Activated T-helper 17 cell treated with anti-CD3 and anti-CD28 coated beads, Interleukin-2, amount 50 U/mL, for 72 hours (primary cell): Measurements from ENCODE around the gene EDEM3. TPM values are rescaled to one million over a fixed set of nuclear protein-coding genes. Genes with fewer than 3 reads are reported as not detected.
"Not testable (repeated sequence)": the region's sequence is repeated elsewhere in the genome, so short reads cannot be mapped to it uniquely, and the experiment has no call there.

ENCODE experiments used
- ATAC-seq: fragments of 150-1000 bp; cut with Tn5 transposase; replicated peaks from 2 replicates; pipeline ENCODE4 v1.10.0; 2021; ENCODE audit warnings: mild to moderate bottlenecking, moderate library complexity
- H3K27ac Mint-ChIP-seq: one replicate; pipeline ENCODE4 v1.8.0; 2022; ENCODE audit warnings: mixed read lengths
- H3K27me3 Mint-ChIP-seq: one replicate; pipeline ENCODE4 v1.8.0; 2022; ENCODE audit warnings: mixed read lengths
- H3K36me3 Mint-ChIP-seq: one replicate; pipeline ENCODE4 v1.8.0; 2022; ENCODE audit warnings: low read depth, mild to moderate bottlenecking, mixed read lengths
- H3K4me1 Mint-ChIP-seq: one replicate; pipeline ENCODE4 v1.8.0; 2022; ENCODE audit warnings: mixed read lengths
- H3K4me3 Mint-ChIP-seq: one replicate; pipeline ENCODE4 v1.8.0; 2022; ENCODE audit warnings: mild to moderate bottlenecking, mixed read lengths
- H3K9me3 Mint-ChIP-seq: one replicate; pipeline ENCODE4 v1.8.0; 2022; ENCODE audit warnings: mixed read lengths
- total RNA-seq, 2 donors: library from RNA; stranded (reverse); gene quantifications; one replicate each; pipeline ENCODE4 v1.2.3, GENCODE V29; 2022

The EDEM3 gene
- total RNA-seq, 2 donors from 2014 or later, result 11.7 to 20.4 TPM

DNA sequence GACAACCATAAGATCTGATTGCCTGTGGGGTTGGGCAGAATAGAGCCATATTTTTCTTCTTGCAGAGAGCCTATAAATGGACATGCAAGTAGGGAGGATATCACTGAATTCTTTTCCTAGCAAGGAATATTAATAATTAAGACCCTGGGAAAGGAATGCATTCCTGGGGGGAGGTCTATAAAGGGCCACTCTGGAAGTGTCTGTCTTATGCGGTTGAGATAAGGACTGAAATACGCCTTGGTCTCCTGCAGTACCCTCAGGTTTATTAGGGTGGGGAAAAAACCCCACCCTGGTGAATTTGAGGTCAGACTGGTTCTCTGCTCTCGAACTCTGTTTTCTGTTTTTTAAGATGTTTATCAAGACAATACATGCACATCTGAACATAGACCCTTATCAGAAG, 29.1 kb upstream of the EDEM3 start:
- peaks cover 18% of the 10 kb centered on the region for H3K9me3 Mint-ChIP-seq
- not testable (repeated sequence) for H3K27me3 Mint-ChIP-seq, H3K36me3 Mint-ChIP-seq, H3K27ac Mint-ChIP-seq, ATAC-seq, H3K4me3 Mint-ChIP-seq, H3K4me1 Mint-ChIP-seq

DNA sequence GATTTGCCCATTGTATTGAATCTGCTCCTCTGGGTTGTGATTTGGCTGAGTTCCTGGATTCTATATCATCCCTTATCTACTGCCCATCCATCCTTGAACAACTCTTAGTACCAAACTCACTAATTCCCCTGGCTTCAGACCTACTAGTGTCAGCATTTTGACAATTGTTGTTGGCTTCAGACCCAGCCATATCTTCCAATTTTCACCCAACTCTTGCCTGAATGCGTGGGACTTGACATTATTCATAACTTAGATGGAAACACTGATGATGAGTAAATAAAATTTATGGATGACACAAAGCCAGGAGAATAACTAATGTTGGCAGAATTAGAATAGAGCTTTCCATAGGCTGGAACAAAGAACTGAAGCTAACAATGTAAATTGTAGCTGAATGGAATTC, 27.3 kb upstream of the EDEM3 start:
- Mint-ChIP-seq H3K27ac (no peak overlapping the region), H3K9me3 (peaks cover 18% of the 10 kb centered on the region), H3K36me3 (no peaks in the 10 kb centered on the region), H3K27me3 (no peaks in the 10 kb centered on the region), H3K4me1 (no peaks in the 10 kb centered on the region), H3K4me3 (no peak overlapping the region)
- no peak for ATAC-seq

DNA sequence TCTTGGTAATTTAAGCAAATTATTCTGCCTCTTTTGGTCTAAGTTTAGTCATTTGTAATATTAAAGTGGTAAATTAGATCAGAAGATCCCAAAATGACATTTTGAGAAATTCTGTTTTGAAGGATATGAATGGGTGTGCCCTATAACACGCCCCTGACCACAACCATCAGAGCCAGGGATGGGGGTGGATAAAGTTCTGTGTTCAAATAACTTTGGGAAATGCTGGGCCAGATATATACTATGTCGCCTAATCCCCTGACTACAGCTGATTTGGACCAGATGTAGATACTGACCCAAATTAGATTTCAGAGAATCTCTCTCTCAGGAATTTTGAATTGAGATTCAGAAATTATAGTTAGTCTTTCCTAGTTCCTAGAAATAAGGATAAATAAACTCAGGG, 21.2 kb upstream of the EDEM3 start:
- no peak for ATAC-seq
- no peaks in the 10 kb centered on the region for H3K27me3 Mint-ChIP-seq
- H3K4me1 Mint-ChIP-seq, result no peaks in the 10 kb centered on the region
- no peaks in the 10 kb centered on the region for H3K9me3 Mint-ChIP-seq
- no peak overlapping the region for H3K4me3 Mint-ChIP-seq
- H3K27ac Mint-ChIP-seq, result peak overlapping the region; percentile 4
- no peaks in the 10 kb centered on the region for H3K36me3 Mint-ChIP-seq

DNA sequence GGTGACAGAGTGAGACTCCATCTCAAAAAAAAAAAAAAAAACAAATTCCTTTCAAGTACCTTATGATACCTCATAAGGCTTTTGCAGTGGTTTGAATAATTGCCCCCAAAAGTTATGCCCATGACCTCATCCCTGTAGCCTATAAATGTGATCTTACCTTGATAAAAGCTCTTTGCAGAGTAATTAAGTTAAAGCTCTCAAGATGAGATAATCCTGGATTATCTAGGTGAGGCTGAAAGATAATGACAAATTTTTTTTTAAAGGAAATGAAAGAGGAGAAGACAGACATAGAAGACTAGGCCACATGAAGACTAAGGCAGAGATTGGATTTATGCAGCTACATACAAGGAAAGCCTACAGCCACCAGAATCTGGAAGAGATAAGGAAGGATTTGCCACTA, 20.7 kb upstream of the EDEM3 start:
- no peak for ATAC-seq
- Mint-ChIP-seq H3K27me3 (no peaks in the 10 kb centered on the region), H3K9me3 (no peaks in the 10 kb centered on the region), H3K36me3 (no peaks in the 10 kb centered on the region), H3K4me3 (no peak overlapping the region), H3K27ac (no peak overlapping the region), H3K4me1 (no peaks in the 10 kb centered on the region)

DNA sequence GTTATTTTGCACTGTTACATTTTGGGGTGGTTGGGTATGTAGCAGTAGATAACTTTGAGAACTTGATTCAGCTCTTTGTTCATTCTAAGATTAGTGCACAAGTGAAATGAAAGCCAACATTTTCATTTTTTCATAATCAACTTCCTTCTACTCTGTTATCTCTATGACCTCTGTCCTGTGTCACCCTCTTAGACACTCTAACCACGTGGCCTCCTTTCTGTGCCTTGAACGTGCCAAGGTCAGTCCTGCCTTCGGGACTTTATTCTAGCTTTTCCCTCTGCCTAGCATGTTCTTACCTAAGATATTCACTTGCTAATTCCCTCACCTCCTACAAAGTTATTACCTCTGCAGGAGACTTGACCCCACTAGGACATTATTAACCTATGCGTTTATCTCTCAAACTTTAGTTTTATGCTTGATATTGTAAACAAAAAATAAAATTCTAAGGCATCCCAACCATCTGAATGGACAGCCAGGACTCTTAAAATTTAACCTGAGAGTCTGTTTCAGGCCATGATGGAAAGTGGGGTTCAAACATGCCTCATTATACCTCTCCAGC, 19.2 kb upstream of the EDEM3 start:
- H3K27me3 Mint-ChIP-seq, result no peaks in the 10 kb centered on the region
- H3K36me3 Mint-ChIP-seq, result no peaks in the 10 kb centered on the region
- no peak overlapping the region for H3K27ac Mint-ChIP-seq
- ATAC-seq, result no peak
- no peak overlapping the region for H3K4me3 Mint-ChIP-seq
- H3K9me3 Mint-ChIP-seq, result no peaks in the 10 kb centered on the region
- H3K4me1 Mint-ChIP-seq, result no peaks in the 10 kb centered on the region

DNA sequence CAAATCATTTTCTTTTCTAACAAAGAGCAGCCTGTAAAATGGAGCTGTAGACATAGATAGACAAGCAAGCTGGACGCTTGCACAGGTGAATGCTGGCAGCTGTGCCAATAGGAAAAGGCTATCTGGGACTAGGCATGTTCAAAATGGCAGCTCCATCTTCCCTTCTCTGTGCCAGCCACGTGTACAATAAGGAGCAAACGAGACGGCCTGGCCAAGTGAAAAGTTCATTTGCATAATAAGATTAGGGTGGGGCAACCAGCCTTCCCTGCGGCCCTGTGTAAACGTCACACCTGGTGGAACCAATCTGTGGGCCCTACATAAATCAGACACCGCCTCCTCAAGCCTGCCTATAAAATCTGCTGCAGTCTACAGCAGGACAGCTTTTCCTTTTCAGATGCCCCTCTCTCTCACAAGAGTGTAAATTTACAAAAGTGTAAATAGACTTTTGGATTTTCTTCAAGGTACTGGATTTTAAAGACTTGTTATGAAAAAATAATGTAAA, 16.6 kb upstream of the EDEM3 start:
- no peak overlapping the region for H3K4me3 Mint-ChIP-seq
- no peak for ATAC-seq
- H3K4me1 Mint-ChIP-seq, result no peaks in the 10 kb centered on the region
- H3K27ac Mint-ChIP-seq, result no peak overlapping the region
- H3K36me3 Mint-ChIP-seq, result no peaks in the 10 kb centered on the region
- no peaks in the 10 kb centered on the region for H3K9me3 Mint-ChIP-seq
- no peaks in the 10 kb centered on the region for H3K27me3 Mint-ChIP-seq

DNA sequence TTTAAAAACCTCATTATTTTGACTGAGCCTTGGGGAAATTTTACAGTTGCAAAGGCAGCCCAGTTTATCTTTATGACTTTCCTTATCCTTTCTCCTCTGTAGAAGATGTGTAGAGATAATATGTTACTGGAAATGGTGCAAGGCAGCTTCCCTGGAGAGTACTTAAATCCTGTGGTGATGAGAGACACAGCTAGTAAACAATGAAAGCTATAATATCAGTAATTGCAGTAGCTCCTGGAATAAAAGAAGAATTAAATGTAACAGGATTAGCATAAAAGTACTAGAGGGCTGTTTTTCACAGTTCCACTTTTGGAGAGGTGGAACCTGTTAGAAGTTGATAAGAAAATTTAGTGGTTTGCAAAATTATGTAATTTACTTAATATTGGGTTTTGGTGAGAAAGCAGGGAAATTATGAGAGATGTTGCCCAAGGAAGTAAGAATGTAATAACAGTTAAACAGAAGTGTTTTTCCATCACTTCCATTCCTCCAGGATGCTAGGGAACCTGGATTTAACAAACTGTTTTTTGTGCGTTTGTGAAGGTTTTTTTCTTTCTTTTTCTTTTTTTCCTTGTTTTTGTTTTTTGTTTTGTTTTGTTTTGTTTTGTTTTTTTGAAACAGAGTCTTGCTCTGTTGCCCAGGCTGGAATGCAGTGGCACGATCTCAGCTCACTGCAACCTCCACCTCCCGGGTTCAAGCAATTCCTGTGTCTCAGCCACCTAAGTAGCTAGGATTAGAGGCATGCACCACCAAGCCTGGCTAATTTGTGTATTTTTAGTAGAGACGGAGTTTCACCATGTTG, 15.7 kb upstream of the EDEM3 start:
- Mint-ChIP-seq H3K27ac (no peak overlapping the region), H3K9me3 (no peaks in the 10 kb centered on the region), H3K4me3 (no peak overlapping the region), H3K4me1 (no peaks in the 10 kb centered on the region), H3K27me3 (no peaks in the 10 kb centered on the region), H3K36me3 (no peaks in the 10 kb centered on the region)
- ATAC-seq, result no peak

DNA sequence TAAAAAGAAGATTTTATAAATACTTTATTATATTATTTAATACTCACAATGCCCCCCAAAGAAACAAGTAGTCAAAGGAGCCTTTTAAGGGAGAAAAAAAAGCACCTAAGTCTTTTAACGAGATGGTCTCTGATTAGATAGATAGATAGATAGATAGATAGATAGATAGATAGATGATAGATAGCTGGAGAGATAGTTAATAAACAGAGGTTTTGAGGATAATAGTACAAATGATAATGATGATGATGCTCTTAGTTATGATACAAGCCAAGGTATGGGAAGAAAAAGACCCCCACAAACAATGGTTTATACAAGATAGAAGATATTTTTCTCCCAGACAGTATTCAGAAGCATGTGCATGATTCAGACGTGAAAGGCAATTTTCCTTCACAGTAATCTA, 14.6 kb upstream of the EDEM3 start:
- Mint-ChIP-seq H3K9me3 (no peaks in the 10 kb centered on the region), H3K27me3 (no peaks in the 10 kb centered on the region), H3K4me3 (no peak overlapping the region), H3K36me3 (no peaks in the 10 kb centered on the region), H3K27ac (no peak overlapping the region), H3K4me1 (no peaks in the 10 kb centered on the region)
- ATAC-seq, result no peak

DNA sequence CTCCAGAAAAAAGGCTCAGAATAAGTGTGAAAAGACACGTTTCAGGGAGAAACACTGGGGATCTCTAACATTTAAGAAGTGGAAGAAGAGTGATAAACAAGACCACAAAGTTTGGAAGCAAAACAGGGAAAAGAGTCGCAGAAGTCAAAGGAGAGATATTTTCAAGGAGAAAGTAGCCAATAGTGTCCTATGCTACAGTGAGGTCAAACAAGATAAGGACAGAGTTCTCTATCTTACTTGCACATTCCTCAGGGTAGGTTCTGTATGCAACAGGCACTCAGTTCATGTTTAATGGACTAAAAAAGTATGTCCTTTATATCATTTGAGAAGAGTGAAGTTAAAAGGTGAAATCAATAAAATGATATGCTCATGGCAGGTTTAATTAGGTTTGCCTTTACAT, 13.8 kb upstream of the EDEM3 start:
- H3K27ac Mint-ChIP-seq, result no peak overlapping the region
- H3K27me3 Mint-ChIP-seq, result no peaks in the 10 kb centered on the region
- H3K4me1 Mint-ChIP-seq, result no peaks in the 10 kb centered on the region
- ATAC-seq, result no peak
- H3K9me3 Mint-ChIP-seq, result no peaks in the 10 kb centered on the region
- H3K36me3 Mint-ChIP-seq, result no peaks in the 10 kb centered on the region
- no peak overlapping the region for H3K4me3 Mint-ChIP-seq

DNA sequence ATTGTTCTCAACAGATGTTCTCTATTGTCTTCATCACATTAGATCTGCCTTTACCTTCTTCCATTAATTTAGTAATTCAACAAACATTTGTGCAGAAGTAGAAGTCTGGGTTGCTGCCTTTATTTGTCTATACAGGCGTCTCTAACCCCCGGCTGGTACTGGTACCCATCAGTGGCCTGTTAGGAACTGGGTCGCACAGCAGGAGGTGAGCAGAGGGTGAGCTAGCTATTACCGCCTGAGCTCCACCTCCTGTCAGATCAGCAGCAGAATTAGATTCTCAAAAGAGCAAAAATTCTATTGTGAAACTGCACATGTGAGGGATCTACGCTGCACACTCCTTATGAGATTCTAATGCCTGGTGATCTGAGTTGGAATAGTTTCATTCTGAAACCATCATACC, 12.9 kb upstream of the EDEM3 start:
- Mint-ChIP-seq H3K27me3 (no peaks in the 10 kb centered on the region), H3K27ac (no peak overlapping the region), H3K4me1 (no peaks in the 10 kb centered on the region), H3K9me3 (no peaks in the 10 kb centered on the region), H3K36me3 (no peaks in the 10 kb centered on the region), H3K4me3 (no peak overlapping the region)
- no peak for ATAC-seq

DNA sequence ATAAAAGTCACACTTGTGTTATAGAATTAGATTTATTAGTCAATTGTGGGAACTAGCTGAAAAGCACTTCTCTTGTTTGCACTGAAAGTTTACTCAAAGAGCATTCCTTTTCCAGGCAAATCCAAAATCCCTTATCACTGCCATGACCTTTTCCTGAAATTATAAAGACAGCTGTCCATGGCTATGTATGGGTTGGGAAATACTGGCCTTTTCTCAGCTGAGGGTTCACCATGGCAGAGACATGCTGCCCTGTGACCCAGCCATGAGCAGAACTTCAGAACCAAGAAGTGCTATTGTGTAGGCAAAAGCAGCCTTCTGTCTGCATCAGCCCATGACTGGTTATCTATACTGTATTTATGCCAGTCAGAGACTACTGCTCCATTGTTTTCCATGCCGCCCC, 9.8 kb upstream of the EDEM3 start:
- Mint-ChIP-seq H3K27me3 (no peaks in the 10 kb centered on the region), H3K9me3 (no peaks in the 10 kb centered on the region), H3K4me1 (no peaks in the 10 kb centered on the region), H3K36me3 (no peaks in the 10 kb centered on the region), H3K4me3 (no peak overlapping the region), H3K27ac (no peak overlapping the region)
- no peak for ATAC-seq

DNA sequence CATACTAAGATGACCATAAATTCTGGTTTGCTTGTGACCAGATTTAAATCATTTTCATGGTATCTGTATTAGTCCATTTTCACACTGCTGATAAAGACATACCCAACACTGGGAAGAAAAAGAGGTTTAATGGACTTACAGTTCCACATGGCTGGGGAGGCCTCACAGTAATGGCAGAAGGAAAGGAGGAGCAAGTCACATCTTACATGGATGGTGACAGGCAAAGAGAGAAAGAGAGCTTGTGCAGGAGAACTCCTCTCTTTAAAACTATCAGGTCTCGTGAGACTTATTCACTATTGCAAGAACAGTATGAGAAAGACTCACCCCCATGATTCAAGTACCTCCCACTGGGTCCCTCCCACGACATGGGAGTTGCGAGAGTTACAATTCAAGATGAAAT, 8.9 kb upstream of the EDEM3 start:
- H3K4me3 Mint-ChIP-seq, H3K9me3 Mint-ChIP-seq, H3K27ac Mint-ChIP-seq, H3K4me1 Mint-ChIP-seq, H3K36me3 Mint-ChIP-seq, H3K27me3 Mint-ChIP-seq, ATAC-seq: not testable (repeated sequence)

DNA sequence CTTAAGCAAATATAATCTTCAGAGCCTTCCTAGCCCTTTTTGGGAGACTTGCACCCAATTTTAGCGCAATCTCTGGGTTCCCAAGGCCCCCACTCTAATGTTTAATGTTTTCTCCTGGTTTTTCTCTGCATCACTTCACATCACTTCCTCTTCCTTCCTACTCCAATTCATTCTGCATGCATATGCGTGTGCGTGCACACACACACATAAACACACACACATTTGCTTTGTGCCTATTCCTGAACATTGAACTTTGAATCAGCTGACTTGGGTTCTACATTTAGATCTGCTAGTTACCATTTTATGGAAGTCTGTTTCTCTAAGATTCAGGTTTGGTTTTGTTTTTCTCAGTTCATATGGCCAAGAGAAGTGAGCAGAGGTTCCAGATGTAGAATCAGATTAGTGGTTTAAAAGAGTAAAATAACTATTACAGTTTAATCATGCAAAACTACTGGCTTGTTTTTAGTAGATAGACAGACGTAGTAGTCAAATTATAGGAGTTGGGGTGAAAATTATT, 7.4 kb upstream of the EDEM3 start:
- H3K4me3 Mint-ChIP-seq, result no peak overlapping the region
- H3K27ac Mint-ChIP-seq, result no peak overlapping the region
- no peaks in the 10 kb centered on the region for H3K27me3 Mint-ChIP-seq
- no peaks in the 10 kb centered on the region for H3K4me1 Mint-ChIP-seq
- H3K36me3 Mint-ChIP-seq, result no peaks in the 10 kb centered on the region
- no peaks in the 10 kb centered on the region for H3K9me3 Mint-ChIP-seq
- no peak for ATAC-seq

DNA sequence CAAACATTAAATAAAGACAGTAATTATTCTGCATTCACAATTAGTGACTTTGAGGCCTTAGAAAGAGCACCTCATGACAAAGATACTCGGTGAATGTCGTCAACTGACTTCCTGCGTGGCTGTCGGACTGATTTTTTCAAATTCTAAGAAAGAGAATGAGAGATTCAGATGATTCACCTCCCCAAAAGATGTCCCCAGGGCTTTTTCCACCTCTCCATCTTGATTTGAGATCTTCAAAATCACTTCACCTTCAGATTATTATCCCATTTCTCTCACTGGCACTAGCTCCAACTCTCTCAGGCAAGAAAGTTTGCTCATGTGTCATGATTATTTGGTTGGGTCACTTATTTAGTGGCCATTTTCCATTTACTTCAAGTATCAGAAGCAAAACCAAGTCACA, 5.0 kb upstream of the EDEM3 start:
- no peaks in the 10 kb centered on the region for H3K9me3 Mint-ChIP-seq
- no peaks in the 10 kb centered on the region for H3K36me3 Mint-ChIP-seq
- no peaks in the 10 kb centered on the region for H3K27me3 Mint-ChIP-seq
- H3K4me1 Mint-ChIP-seq, result peaks cover 11% of the 10 kb centered on the region
- no peak overlapping the region for H3K4me3 Mint-ChIP-seq
- H3K27ac Mint-ChIP-seq, result no peak overlapping the region
- no peak for ATAC-seq

DNA sequence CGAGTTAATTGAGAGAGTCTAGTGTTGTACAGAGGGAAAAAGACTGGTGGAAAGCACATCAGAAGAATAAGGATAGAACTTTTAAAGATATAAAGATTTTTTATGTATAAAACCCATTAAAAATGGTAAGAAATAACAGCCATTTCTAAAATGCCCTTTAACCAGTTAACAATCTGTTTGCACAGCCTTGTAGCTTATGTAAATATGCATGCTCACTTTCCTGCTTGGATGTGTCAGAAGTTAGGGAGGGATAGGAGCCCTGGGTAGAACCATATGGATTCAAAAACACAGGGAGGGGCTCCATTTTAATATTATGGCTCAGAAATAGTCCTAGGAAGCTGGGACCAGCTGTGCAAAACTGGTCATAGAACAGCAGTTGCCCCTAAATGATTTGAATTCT, 4.5 kb upstream of the EDEM3 start:
- ATAC-seq, result no peak
- Mint-ChIP-seq H3K27ac (no peak overlapping the region), H3K4me3 (no peak overlapping the region), H3K4me1 (peaks cover 11% of the 10 kb centered on the region), H3K9me3 (no peaks in the 10 kb centered on the region), H3K27me3 (no peaks in the 10 kb centered on the region), H3K36me3 (peaks cover under 1% of the 10 kb centered on the region)
